CMK (cell line): ENCODE measurements around the gene SFTPA2.
"Not testable (repeated sequence)": the region's sequence is repeated elsewhere in the genome, so short reads cannot be mapped to it uniquely, and the experiment has no call there.

Experiments used
- DNase-seq: peaks from one replicate; pipeline ENCODE4 v3.0.0-alpha.2; 2010; ENCODE audit warnings: low read depth

Gene SFTPA2

DNA sequence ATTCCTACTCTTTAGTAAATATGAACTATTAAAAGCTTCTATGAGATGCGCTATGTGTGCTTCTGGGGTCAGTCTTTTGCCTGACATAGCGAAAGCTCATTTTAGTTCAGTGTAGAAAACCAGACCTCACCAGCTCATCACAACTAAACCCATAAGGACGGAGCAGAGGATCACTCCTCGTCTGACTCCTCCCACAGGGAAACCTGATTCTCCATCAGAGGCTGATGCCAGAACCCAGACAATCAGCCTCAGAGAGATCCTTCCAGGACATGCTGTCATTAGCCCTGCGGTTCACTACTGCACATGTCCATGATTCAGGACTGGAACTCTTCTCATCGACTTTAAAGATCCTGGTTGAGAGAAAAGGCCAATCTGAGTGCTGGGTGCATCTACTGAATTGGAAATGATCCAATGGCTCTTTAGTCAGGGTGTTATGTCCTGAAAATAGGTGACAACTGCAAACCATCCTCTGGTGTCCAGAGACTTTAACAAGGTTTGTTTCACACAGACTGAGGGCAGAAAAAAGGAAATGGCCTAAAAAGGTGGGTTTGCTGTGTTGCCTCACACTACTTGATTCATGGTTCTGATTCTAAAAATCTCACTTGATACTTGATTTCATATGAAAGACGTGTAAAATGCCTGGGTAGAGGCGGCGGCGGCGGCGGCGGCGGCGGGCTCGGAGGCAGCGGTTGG lies 48.2 kb downstream of the SFTPA2 start, which contains the start of gene EIF5AL1:
EIF5AL1 (plus strand) TSS at position 643 of the 693 bp plus-strand sequence. CDS start 117 bp downstream, outside the sequence.
- not testable (repeated sequence) for DNase-seq

DNA sequence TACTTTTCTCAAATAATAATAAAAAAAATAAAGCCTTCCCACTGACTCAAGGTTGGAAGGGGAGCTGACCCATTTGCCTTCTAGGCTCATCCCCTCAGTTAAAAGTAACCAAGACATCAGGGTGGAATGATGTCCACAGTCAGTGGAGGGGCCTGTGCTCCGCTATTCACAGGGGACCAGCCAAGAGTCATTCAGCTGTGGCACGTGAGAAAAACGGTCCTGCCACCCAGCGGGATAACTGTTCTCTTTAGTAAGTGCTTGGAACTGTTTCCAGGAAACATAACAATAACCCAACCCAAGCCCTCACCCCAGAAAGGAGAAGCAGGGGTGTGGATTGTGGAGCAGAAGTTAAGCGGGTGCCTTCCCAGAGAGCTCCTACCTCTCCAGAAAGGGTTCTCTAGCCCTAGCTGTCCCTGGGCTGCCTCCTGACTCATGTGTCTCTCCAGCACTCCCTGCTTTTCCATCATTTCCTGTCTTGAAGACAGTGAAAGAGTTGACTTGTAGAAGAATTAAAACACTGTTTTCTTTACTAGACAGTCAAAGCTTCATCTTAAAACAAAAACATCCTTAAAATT lies 50.2 kb downstream of the SFTPA2 start:
- not testable (repeated sequence) for DNase-seq

DNA sequence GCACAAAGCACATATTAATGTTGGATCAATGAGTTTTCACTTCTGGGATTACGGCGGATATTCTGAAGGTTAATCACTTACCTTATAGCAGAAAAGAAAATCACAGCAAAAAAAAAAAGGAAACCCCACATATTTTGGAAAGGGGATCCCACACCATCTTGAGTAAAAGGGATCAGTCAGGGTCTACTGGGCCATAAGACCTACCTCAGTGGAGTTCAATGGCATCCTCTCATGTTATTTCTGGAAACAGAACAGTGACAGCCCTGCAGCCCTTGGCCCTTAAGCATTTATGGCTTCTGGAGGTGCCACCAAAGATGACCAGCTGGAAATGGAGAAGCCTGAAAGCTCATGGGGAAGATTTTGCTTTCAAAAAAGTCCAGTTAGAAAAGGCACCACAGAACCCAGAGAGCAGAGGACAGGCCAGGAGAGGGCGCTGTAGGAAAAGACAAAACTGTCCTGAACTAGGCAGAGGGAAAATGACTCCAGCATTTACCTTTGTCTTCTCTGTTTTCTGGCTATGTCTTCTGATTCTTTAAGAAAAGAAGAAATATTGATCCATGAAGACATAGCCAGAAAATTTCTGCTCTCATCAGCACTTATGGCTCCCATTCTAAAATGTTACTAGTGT lies 50.8 kb downstream of the SFTPA2 start:
- DNase-seq, result not testable (repeated sequence)

DNA sequence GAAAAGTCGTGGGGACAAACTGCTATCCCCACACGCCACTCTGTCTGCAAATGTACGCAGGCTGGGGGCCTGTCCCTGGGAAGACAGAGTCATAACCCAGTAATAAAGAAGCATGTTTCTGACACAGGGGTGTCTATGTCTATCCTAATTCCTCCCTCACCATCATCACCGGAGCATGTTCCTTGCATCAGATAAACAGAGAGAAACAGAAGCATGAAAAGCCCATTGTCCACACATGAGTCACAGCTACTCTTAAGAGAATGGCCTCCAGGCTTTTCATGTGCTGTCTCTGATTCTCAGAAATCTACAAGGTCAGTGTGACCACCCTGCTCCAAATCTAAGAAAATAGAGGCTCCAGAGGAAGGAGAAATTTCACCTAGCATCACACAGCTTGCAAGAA lies 52.0 kb downstream of the SFTPA2 start:
- DNase-seq, result not testable (repeated sequence)

DNA sequence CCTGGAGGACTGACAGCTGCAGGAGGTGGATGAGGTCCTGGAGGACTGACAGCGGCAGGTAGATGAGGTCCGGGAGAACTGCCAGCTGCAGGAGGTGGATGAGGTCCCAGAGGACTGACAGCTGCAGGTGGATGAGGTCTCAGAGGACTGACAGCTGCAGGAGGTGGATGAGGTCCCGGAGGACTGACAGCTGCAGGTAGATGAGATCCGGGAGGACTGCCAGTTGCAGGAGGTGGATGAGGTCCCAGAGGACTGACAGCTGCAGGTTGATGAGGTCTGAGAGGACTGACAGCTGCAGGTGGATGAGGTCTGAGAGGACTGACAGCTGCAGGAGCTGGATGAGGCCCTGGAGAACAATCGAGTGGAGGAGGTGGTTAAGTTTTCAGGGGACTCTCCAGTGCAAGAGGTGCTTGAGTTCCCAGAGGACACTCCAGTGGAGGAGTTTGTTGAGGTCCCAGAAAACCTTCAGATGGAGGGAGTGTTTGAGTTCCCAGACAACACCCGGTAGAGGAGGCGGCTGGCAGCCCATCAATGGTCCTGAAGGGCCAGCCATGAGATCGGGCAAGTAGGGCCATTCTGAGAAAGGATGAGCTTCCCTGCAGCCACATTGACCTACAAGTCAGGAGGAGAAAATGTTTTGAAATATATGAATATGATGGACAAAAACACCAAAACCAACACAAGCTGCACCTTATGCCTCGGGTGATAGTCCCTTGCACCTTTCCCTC lies 52.6 kb downstream of the SFTPA2 start:
- DNase-seq, result no peak
